Measurements from ENCODE around the gene HBZ.
"Not testable (repeated sequence)": the region's sequence is repeated elsewhere in the genome, so short reads cannot be mapped to it uniquely, and the experiment has no call there.

The HBZ gene

GRCh38 chr16:133716-134115 lies 18.7 kb upstream of the HBZ start:
- DNase-seq (ENCODE audit: extremely low read depth in 1 of 2, low read depth in 1 of 2), result no peak

DNA sequence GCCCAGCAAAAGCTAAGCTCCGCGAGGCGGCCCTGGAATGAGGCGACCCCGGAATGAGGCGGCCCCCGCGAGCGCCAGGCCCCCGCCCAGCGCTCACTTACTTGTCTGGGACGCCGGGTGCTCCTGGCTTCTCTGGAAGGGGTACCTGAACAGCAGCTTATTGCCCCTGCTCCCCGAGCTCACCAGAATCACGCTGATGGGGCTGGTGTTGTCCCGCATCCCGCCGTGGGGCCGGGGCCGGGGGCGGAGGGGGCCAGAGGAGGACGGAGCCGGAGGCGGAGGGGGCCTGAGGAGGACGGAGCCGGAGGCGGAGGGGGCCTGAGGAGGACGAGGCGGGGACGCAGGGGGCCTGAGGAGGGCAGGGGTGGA lies 14.4 kb upstream of the HBZ start:
- DNase-seq (ENCODE audit: extremely low read depth in 1 of 2, low read depth in 1 of 2), result no peak

DNA sequence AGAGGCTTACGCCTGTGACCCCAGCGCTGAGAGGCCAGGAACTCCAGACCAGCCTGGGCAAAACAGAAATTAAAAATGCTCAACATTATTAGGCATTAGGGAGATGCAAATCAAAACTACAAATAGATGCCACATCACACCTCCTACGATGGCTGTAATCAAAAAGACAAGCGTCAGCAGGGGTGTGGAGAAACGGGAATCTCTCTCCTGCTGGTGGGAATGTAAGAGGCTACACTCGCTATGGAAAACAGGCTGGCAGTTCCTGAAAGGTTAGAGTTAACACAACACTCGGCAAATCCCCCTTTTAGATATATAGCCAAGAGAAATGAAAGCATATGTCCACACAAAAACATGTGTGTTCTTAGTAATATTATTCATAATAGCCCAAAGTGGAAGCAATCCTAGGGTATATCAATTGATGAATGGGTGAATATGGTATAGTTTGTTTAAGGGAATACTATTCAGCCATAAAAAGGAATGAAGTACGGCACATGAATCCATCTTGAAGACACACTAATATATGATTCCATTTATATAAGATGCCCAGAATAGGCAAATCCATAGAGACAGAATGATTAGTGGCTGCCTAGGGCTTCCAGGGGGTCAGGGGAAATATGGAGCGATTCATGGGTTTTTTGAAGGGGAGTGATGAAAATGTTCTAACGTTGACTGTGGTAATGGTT lies 12.1 kb upstream of the HBZ start:
- no peak for DNase-seq (ENCODE audit: extremely low read depth in 1 of 2, low read depth in 1 of 2)

DNA sequence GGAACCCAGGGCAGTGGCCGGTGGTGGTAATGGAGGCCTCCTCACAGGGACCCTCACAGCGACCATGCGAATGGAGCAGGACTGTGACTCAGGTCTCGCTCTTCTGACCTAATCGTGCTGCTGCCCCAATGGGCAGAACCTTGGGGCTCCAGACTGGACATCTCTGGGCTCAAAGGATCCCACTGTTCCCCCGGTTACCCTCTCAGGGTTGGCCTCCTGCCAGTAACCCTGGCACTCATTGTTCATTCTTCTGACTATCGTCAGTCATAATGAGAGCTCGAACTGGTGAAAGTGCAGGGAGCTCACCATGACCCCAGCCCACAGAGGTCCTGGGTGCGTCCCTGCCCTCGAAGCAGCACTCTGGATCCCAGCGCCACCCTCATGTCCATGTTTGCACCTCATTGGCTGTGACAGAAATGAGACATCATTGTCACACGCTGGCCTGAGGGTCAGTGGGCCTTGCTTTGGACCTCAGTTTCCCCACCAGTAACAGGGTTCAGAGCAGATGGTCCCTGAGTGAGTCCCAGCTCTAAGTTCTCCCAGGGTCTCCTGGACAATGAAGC lies 10.0 kb upstream of the HBZ start:
- DNase-seq (ENCODE audit: extremely low read depth in 1 of 2, low read depth in 1 of 2), result no peak

DNA sequence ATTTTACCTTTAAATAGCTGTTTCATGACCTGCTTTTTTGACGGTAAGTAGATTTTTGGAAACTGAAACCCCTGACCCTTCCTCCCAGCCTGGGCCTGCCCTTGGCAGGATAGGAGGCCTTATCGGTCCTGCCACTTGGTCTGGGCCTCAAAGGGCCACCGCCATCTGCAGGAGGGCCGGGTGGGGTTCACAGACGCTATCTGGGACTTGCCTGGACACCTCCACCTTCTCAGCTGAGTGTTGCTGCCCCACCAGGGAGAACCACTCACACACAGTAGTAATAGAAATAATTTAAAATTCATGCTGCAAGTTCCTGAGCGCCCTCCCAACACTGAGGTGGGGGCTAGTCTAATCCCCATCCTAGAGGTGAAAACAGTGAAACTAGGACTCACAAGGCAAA lies 9.4 kb upstream of the HBZ start:
- DNase-seq (ENCODE audit: extremely low read depth in 1 of 2, low read depth in 1 of 2), result no peak

DNA sequence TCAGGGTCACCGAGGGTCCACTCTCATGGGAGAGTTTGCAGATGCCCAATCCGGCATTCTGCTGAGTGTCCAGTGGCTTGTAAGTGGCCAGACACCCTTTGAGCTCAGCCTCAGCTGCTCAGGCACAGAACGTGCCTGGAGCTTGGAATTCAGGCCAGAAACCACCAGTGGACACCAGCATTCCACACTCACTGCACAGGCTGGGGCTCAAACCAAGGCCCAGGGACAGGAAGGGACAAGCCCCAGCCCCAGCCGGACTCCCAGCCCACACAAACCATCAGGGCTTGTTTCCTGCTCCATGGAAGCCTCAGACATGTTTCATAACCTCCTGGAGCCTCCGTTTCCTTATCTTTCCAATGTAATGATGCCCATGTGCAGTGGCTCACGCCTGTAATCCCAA lies 9.0 kb upstream of the HBZ start:
- DNase-seq (ENCODE audit: extremely low read depth in 1 of 2, low read depth in 1 of 2), result no peak

DNA sequence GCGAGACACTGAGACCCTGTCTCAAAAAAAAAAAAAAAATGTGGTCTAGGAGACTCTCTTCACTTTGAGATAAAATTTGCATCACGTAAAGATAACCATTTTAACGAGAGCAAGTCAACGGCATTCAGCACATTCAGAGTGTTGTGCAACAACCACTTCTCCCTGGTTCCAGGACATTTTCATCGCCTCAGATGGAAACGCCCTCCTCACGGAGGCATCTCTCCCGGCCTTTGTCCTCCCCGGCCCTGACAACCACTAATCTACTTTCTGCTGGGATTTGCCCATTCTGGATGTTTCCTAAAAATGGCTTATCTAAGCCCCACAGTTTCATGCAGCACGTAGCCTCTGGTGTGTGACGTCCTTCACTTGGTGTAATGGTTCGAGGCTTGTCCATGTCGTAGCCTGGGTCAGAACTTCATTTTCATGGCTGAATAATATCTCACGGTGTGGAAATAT lies 7.6 kb upstream of the HBZ start:
- no peak for DNase-seq (ENCODE audit: extremely low read depth in 1 of 2, low read depth in 1 of 2)

- no peak for DNase-seq (ENCODE audit: extremely low read depth in 1 of 2, low read depth in 1 of 2)
Observed at GRCh38 chr16:146646-147045, 5.8 kb upstream of the HBZ start.

GRCh38 chr16:149024-149660 lies 3.3 kb upstream of the HBZ start:
- no peak for DNase-seq (ENCODE audit: extremely low read depth in 1 of 2, low read depth in 1 of 2)

DNA sequence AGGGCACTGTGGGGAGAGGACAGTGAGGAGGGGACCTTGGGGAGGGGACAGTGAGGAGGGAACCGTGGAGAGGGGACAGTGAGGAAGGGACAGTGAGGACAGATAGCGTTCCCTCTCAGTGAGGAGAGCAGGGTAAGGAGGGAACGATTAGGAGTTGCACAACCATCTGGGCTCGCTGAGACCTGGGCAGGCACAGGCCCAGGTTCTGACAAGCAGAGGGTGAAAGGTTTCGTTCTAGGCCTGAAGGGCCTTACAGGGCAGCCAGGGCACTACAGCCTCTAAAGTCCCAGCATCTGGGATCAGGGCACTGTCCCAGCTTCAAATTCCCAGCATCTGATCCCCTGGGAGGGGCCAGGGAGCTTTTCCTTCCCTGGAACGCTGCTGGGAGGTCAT lies 681 bp downstream of the HBZ start:
- not testable (repeated sequence) for DNase-seq (ENCODE audit: extremely low read depth in 1 of 2, low read depth in 1 of 2)

DNA sequence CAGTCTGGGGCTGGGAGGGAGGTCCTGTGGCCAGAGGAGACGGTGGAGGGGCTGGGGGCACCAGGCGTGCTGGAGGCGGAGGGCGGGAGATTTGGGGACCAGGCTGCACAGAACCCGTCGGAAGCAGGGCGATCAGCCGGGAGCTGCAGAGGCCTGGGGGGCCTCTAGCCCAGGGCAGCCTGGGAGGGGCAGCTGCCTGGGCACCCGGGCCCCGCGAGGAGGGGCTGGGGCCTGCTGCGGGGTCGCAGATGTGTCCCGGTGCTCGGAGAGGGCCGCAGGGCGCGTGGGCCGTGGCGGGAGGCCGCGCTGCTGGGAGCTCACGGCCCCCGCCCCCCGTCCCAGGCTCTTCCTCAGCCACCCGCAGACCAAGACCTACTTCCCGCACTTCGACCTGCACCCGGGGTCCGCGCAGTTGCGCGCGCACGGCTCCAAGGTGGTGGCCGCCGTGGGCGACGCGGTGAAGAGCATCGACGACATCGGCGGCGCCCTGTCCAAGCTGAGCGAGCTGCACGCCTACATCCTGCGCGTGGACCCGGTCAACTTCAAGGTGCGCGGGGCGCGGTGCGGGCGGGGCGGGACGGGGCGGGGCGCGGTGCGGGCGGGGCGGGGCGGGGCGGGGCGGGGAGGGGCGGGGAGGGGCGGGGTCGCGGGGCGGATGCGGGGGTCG lies 1.2 kb downstream of the HBZ start:
- DNase-seq (ENCODE audit: extremely low read depth in 1 of 2, low read depth in 1 of 2), result not testable (repeated sequence)

GRCh38 chr16:154217-155030 lies 2.0 kb downstream of the HBZ start:
- DNase-seq (ENCODE audit: extremely low read depth in 1 of 2, low read depth in 1 of 2), result no peak

GRCh38 chr16:155031-155398 lies 2.6 kb downstream of the HBZ start:
- no peak for DNase-seq (ENCODE audit: extremely low read depth in 1 of 2, low read depth in 1 of 2)

DNA sequence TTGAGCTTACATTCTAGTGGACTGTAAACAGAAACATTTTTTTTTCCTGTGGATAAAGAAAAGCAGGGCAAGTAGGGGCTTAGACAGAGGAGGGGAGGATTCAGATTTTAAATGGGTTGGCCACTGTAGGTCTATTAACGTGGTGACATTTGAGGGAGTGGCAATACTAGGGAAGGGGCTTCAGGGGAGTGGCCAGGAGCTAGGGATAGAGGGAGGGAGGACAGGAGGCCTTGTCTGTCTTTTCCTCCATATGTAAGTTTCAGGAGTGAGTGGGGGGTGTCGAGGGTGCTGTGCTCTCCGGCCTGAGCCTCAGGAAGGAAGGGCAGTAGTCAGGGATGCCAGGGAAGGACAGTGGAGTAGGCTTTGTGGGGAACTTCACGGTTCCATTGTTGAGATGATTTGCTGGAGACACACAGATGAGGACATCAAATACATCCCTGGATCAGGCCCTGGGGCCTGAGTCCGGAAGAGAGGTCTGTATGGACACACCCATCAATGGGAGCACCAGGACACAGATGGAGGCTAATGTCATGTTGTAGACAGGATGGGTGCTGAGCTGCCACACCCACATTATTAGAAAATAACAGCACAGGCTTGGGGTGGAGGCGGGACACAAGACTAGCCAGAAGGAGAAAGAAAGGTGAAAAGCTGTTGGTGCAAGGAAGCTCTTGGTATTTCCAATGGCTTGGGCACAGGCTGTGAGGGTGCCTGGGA lies 6.8 kb downstream of the HBZ start:
- DNase-seq (ENCODE audit: extremely low read depth in 1 of 2, low read depth in 1 of 2), result no peak

DNA sequence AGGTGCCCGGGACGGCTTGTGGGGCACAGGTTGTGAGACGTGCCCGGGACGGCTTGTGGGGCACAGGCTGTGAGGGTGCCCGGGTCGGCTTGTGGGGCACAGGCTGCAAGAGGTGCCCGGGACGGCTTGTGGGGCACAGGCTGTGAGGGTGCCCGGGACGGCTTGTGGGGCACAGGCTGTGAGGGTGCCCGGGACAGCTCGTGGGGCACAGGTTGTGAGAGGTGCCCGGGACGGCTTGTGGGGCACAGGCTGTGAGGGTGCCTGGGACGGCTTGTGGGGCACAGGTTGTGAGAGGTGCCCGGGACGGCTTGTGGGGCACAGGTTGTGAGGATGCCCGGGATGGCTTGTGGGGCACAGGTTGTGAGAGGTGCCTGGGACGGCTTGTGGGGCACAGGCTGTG lies 7.8 kb downstream of the HBZ start:
- DNase-seq (ENCODE audit: extremely low read depth in 1 of 2, low read depth in 1 of 2), result not testable (repeated sequence)

DNA sequence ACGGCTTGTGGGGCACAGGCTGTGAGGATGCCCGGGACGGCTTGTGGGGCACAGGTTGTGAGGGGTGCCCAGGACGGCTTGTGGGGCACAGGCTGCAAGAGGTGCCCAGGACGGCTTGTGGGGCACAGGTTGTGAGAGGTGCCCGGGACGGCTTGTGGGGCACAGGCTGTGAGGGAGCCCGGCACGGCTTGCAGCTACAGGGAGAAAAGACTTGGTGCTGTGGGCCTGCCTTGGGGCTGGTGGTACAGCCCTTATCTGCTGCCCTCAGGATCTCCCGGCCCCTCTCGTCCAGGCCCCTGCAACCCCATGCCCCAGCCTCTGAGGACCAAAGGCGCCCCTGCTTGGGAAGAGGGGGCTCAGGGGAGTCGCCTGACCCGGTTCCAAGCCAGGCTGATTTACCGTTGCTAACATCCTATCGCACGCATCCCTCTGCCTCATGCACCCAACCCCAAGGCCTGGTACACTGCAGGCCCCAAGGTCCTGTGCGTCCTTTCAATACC lies 8.3 kb downstream of the HBZ start:
- no peak for DNase-seq (ENCODE audit: extremely low read depth in 1 of 2, low read depth in 1 of 2)

DNA sequence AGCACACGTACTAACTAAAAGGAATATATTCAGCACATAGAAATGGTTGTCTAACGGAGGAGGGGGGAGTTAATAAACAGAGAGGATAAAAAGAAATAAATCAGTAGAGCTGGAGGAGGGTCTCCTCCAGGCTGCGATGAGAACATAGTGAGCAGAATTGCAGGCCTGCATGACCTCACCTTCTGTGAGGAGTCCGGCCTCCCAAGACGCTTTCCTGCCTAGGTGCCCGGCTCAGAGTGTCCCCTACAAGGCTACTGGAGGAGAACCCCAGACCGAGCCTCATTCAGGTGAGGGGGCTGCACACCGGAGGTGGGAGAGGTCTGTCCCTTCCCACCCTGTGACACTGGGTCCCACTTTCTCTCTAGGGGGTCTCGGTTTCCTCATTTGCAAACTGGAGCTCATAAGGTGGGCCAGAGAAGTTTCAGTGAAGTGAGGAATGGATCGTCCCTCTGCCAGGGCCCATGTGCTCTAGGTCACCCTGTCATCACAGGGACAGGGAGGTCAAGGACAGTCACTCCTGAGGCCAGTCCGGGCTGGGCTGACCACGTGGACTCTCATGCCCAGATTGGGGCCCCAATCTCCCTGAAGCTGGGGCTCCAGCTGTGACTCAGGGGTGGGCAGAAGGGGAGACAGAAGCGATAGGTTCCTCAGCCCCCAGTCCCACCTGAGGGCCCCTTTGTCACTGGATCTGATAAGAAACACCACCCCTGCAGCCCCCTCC lies 10.0 kb downstream of the HBZ start:
- no peak for DNase-seq (ENCODE audit: extremely low read depth in 1 of 2, low read depth in 1 of 2)

DNA sequence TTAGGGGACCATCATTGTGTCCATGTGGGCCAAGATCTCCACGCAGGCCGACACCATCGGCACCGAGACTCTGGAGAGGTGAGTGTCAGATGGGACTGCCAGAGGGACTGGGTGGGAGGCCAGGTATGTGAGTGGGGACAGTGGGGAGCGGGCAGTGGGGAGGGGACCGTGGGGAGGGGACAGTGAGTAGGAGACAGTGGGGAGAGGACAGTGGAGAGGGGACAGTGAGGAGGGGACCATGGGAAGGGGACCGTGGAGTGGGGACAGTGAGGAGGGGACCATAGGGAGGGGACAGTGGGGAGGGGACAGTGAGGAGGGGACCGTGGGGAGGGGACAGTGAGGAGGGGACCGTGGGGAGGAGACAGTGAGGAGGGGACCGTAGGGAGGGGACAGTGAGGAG lies 10.7 kb downstream of the HBZ start:
- not testable (repeated sequence) for DNase-seq (ENCODE audit: extremely low read depth in 1 of 2, low read depth in 1 of 2)

GRCh38 chr16:163696-164095 lies 11.3 kb downstream of the HBZ start:
- DNase-seq (ENCODE audit: extremely low read depth in 1 of 2, low read depth in 1 of 2), result not testable (repeated sequence)

Measured in stimulated activated CD8-positive, alpha-beta memory T cell treated with anti-CD3 and anti-CD28 coated beads, Interleukin-7, amount 100 ng/mL, for 48 hours (primary cell).